Transverse colon (tissue), 4 donors: ENCODE data around the gene TJP1. TPM values are rescaled to one million over a fixed set of nuclear protein-coding genes. Genes with fewer than 3 reads are reported as not detected.
"Not testable (repeated sequence)": the region's sequence is repeated elsewhere in the genome, so short reads cannot be mapped to it uniquely, and the experiment has no call there.

ENCODE experiments used
- DNase-seq: peaks from one replicate; pipeline ENCODE4 v3.0.0-alpha.2; 2019
- H3K27ac ChIP-seq, 4 donors: fragments of 200-600 bp; sonication (generic); 2 replicates each; pipeline ENCODE4 v1.5.1; 2016 to 2018; ENCODE audit warnings: inconsistent platforms in 4 of 4
- H3K27me3 ChIP-seq: fragments of 200-600 bp; sonication (generic); 2 replicates; pipeline ENCODE4 v1.5.1; 2017; ENCODE audit warnings: inconsistent platforms
- H3K36me3 ChIP-seq, 4 donors: fragments of 200-600 bp; sonication (generic); 2 replicates each; pipeline ENCODE4 v1.5.1; 2017 to 2019; ENCODE audit warnings: inconsistent platforms in 4 of 4
- H3K4me1 ChIP-seq, 4 donors: fragments of 200-600 bp; sonication (generic); 2 replicates each; pipeline ENCODE4 v1.5.1; 2017 to 2020; ENCODE audit warnings: inconsistent platforms in 4 of 4
- H3K4me3 ChIP-seq, 4 donors: fragments of 200-600 bp; sonication (generic); 1 replicate in 1 of 4; 2 replicates in 3 of 4; pipeline versions ENCODE4 v1.5.1 to v1.6.1; 2017 to 2019; ENCODE audit warnings: inconsistent platforms in 4 of 4
- H3K9me3 ChIP-seq, 2 donors: fragments of 200-600 bp; sonication (generic); 2 replicates each; pipeline ENCODE4 v1.5.1; 2017 to 2019; ENCODE audit warnings: inconsistent platforms in 2 of 2
- EP300 ChIP-seq: sonication (generic); formaldehyde crosslinking; IDR thresholded peaks from one replicate; pipeline ENCODE4 v1.6.1; 2017; ENCODE audit warnings: antibody characterized with exemption, low read depth
- POLR2A ChIP-seq: fragments of 450-650 bp; IDR thresholded peaks from one replicate; pipeline ENCODE4 v1.6.1; 2016; ENCODE audit warnings: antibody characterized with exemption, mild to moderate bottlenecking, moderate library complexity
- POLR2AphosphoS5 ChIP-seq, 3 donors: sonication (generic); formaldehyde crosslinking; IDR thresholded peaks; one replicate each; pipeline ENCODE4 v1.6.1; 2016; ENCODE audit warnings: antibody characterized with exemption in 3 of 3
- WGBS, 2 donors: methylation state at CpG; one replicate each; pipeline ENCODE4 v1.1.5; 2018; ENCODE audit warnings: low coverage in 1 of 2; 5-methylcytosine and 5-hydroxymethylcytosine counted together
- in situ Hi-C, 4 donors: fragments of 200-750 bp; cut with MboI; loops; one replicate each; pipeline versions ENCODE4 v1.15.0 to v1.15.1; 2017; ENCODE audit warnings: low sequenced_read_pairs in 3 of 4, low pct_ligation_motif_present in 1 of 4, low pct_unique_long_range_greater_than_20kb in 1 of 4
- intact Hi-C: fragments of 100-400 bp; cut with DNase I; formaldehyde crosslinking; loops from one replicate; pipeline ENCODE4 v1.15.1; 2023; ENCODE audit warnings: low total_unique reads
- total RNA-seq, 4 donors: library from RNA; depleted of rRNA; stranded (reverse); fragments of >200 nt; gene quantifications; one replicate each; pipeline ENCODE4 v1.1.0, GENCODE V29; 2016
- TF ChIP-seq, protein P1 (sequence below), 5 experiments: fragments of 200-600 bp in 3 of 5; fragments of 450-650 bp in 2 of 5; sonication (generic) in 3 of 5; IDR thresholded peaks; 1 replicate in 2 of 5; 2 replicates in 3 of 5; pipeline ENCODE4 v1.5.1; 2016 to 2017; ENCODE audit warnings: antibody characterized with exemption in 5 of 5, inconsistent platforms in 3 of 5, mild to moderate bottlenecking in 2 of 5, moderate library complexity in 1 of 5

The TJP1 gene
- total RNA-seq, 4 donors from 2014 or later: 69.9 to 119 (median 93.0) TPM

DNA sequence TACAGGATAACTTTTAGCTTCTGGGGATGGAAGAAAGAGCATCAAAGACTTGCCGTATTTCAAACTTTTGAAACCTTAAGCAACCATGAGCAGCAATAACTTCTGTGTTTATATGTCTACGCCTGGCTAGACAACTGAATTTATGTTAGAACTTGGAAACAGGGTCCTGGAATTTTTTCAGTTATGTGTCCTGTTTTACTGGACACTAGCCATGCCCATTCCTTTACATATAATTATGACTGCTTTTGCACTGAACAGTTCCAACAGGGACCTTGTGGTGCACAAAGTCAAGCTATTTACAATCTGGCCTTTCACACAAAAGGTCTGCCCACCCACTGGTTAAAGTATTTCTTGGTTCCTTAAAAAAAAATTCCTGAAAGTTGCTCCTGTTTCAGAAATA lies 37.1 kb downstream of the TJP1 start:
- H3K27me3 ChIP-seq: no peaks in the 10 kb centered on the region
- TF ChIP-seq EP300: no peak
- TF ChIP-seq POLR2AphosphoS5 (IDR thresholded peaks at IDR 0.05): peak in 1 of 3 donors; percentile 25
- 68 to 72% methylated on average over 2 of the region's 2 CpGs for WGBS, 2 donors
- no peaks in the 10 kb centered on the region for H3K36me3 ChIP-seq
- in situ Hi-C loops: no loop called here
- peaks cover 0 to 55% (median 2%) of the 10 kb centered on the region in 4 donors for H3K4me1 ChIP-seq
- no peak overlapping the region for H3K4me3 ChIP-seq
- intact Hi-C loops: no loop called here
- H3K27ac ChIP-seq: peak overlapping the region in 2 of 4 donors; percentile 22 to 41
- DNase-seq: no peak
- no peaks in the 10 kb centered on the region for H3K9me3 ChIP-seq

DNA sequence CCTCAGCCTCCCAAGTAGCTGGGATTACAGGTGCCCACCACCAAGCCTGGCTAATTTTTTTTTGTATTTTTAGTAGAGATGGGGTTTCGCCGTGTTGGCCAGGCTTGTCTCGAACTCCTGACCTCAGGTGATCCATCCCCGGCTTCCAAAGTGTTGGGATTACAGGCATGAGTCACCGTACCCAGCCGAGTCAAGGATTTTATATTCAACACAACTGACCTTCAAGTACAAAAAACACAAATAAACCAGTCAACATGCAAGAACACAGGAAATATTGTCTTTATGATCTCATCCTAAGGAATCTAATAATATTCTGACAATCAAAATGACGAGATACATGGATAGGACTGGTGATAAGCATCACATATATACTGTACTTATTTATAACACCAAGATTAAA lies 37.9 kb downstream of the TJP1 start:
- in situ Hi-C loops (no loop called here), intact Hi-C loops (no loop called here)
- TF ChIP-seq, protein P1, sequence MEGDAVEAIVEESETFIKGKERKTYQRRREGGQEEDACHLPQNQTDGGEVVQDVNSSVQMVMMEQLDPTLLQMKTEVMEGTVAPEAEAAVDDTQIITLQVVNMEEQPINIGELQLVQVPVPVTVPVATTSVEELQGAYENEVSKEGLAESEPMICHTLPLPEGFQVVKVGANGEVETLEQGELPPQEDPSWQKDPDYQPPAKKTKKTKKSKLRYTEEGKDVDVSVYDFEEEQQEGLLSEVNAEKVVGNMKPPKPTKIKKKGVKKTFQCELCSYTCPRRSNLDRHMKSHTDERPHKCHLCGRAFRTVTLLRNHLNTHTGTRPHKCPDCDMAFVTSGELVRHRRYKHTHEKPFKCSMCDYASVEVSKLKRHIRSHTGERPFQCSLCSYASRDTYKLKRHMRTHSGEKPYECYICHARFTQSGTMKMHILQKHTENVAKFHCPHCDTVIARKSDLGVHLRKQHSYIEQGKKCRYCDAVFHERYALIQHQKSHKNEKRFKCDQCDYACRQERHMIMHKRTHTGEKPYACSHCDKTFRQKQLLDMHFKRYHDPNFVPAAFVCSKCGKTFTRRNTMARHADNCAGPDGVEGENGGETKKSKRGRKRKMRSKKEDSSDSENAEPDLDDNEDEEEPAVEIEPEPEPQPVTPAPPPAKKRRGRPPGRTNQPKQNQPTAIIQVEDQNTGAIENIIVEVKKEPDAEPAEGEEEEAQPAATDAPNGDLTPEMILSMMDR (IDR thresholded peaks at IDR 0.05): no peak
- no peak for TF ChIP-seq POLR2AphosphoS5 (IDR thresholded peaks at IDR 0.05)
- TF ChIP-seq EP300: no peak
- TF ChIP-seq POLR2A: no peak
- no peaks in the 10 kb centered on the region for H3K9me3 ChIP-seq
- no peaks in the 10 kb centered on the region for H3K36me3 ChIP-seq
- H3K27me3 ChIP-seq: no peaks in the 10 kb centered on the region
- H3K4me3 ChIP-seq: no peak overlapping the region
- 64 to 80% methylated on average over 7 of the region's 7 CpGs for WGBS, 2 donors
- peaks cover 0 to 55% (median 2%) of the 10 kb centered on the region in 4 donors for H3K4me1 ChIP-seq
- H3K27ac ChIP-seq: peak overlapping the region in 3 of 4 donors; percentile 1 to 41 (median 22)
- DNase-seq: no peak

DNA sequence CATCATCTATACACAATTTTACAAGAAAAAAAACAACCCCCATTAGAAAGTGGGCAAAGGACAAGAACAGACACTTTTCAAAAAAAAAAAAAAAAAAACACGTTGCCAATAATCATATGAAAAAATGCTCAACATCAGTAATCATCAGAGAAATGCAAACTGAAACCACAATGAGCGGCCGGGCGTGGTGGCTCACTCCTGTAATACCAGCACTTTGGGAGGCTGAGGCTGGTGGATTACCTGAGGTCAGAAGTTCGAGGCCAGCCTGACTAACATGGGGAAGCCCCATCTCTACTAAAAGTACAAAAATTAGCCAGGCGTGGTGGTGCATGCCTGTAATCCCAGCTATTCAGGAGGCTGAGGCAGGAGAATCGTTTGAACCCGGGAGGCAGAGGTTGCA lies 39.5 kb downstream of the TJP1 start:
- H3K27me3 ChIP-seq, DNase-seq, H3K27ac ChIP-seq, H3K9me3 ChIP-seq, H3K36me3 ChIP-seq, H3K4me3 ChIP-seq, intact Hi-C loops, in situ Hi-C loops: not testable (repeated sequence)
- peaks cover 0 to 42% (median 1%) of the 10 kb centered on the region in 4 donors for H3K4me1 ChIP-seq
- 71 to 79% methylated on average over 4 to 8 of the region's 8 CpGs for WGBS, 2 donors

DNA sequence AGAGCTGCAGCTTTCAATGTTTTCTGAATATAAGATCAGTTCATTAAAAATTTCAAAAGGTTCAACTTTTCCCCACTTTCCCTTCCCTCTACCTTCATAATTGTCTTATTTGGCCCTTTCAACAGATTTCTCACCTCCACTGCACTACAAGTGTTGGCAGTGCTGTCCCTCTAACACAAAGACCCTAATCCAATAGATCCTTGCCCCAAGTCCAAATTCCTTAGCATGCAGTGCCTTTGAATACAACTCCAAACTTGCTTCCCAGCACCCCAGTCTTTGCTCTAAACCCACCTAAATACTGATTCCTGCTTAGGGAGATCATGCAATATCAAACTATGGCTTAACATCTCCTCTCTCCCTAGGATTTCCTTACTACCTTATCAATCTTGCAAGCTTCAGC lies 43.9 kb downstream of the TJP1 start:
- DNase-seq: no peak
- no peak overlapping the region for H3K4me3 ChIP-seq
- H3K36me3 ChIP-seq: no peaks in the 10 kb centered on the region
- in situ Hi-C loops (no loop called here), intact Hi-C loops (no loop called here)
- H3K4me1 ChIP-seq: peaks cover 0 to 16% (median 0%) of the 10 kb centered on the region in 4 donors
- TF ChIP-seq, protein P1 (IDR thresholded peaks at IDR 0.05): no peak
- no peak for TF ChIP-seq POLR2AphosphoS5 (IDR thresholded peaks at IDR 0.05)
- no peak for TF ChIP-seq POLR2A
- no peak for TF ChIP-seq EP300
- no peak overlapping the region for H3K27ac ChIP-seq
- H3K9me3 ChIP-seq: no peaks in the 10 kb centered on the region
- H3K27me3 ChIP-seq: no peaks in the 10 kb centered on the region

DNA sequence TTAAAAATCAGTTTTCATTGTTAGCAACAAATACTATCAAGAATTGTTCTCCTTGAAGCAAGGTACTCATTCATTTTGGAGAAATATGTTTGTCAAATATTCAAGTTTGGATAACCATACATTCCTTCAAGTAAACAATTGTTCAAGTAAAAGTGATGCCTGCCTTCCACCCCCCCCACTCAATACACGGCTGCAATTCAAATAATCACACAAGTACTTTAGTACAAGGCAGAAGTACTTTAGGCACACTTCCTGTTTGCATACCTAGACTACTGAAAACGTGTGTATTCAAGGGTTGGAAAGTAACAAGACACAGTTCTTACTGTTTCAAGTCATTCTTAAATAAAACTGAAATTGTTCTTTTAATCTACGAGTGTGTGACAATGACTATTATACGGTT lies 45.4 kb downstream of the TJP1 start:
- no peak for DNase-seq
- Histone ChIP-seq H3K4me3 (no peak overlapping the region), H3K27me3 (no peaks in the 10 kb centered on the region), H3K36me3 (no peaks in the 10 kb centered on the region), H3K9me3 (no peaks in the 10 kb centered on the region), H3K4me1 (peaks cover 0 to 11% (median 0%) of the 10 kb centered on the region in 4 donors), H3K27ac (no peak overlapping the region)
- intact Hi-C loops: no loop called here
- 53 to 60% methylated on average over 3 to 4 of the region's 4 CpGs for WGBS, 2 donors
- in situ Hi-C loops: no loop called here
- no peak for TF ChIP-seq POLR2AphosphoS5 (IDR thresholded peaks at IDR 0.05)
- TF ChIP-seq, protein P1 (IDR thresholded peaks at IDR 0.05): no peak
- no peak for TF ChIP-seq EP300
- TF ChIP-seq POLR2A: no peak
